CD14-positive monocyte (primary cell): ENCODE results near the gene CLSTN3. TPM values are rescaled to one million over a fixed set of nuclear protein-coding genes. Genes with fewer than 3 reads are reported as not detected.

Source experiments
- DNase-seq, 3 donors: peaks; one replicate each; pipeline ENCODE4 v3.0.0-alpha.2; 2011 to 2022
- H2AFZ ChIP-seq: 2 replicates; pipeline ENCODE4 v1.6.0; 2012; ENCODE audit warnings: mild to moderate bottlenecking, low read depth, low read length, inconsistent platforms; ENCODE audit not compliant: insufficient read depth, poor library complexity, severe bottlenecking
- H3K27ac ChIP-seq, 2 donors: 1 replicate in 1 of 2; 2 replicates in 1 of 2; pipeline ENCODE4 v1.5.1; 2012 to 2013; ENCODE audit warnings: low read length in 2 of 2, control low read depth in 1 of 2, inconsistent platforms in 1 of 2, low read depth in 1 of 2, mild to moderate bottlenecking in 1 of 2
- H3K27me3 ChIP-seq, 2 donors: one replicate each; pipeline versions ENCODE4 v1.6.0 to v1.6.1; 2011 to 2013; ENCODE audit warnings: low read length in 2 of 2; ENCODE audit not compliant: control insufficient read depth in 2 of 2, insufficient read depth in 2 of 2
- H3K36me3 ChIP-seq, 2 donors: replicated peaks in 1 of 2; 1 replicate in 1 of 2; 2 replicates in 1 of 2; pipeline versions ENCODE4 v1.5.1 to v1.6.1; 2012 to 2013; ENCODE audit warnings: low read length in 2 of 2, control low read depth in 1 of 2, inconsistent platforms in 1 of 2, mild to moderate bottlenecking in 1 of 2; ENCODE audit not compliant: insufficient read depth in 2 of 2, control insufficient read depth in 1 of 2
- H3K4me1 ChIP-seq, 2 donors: 1 replicate in 1 of 2; 2 replicates in 1 of 2; pipeline versions ENCODE4 v1.5.1 to v1.6.1; 2012 to 2013; ENCODE audit warnings: low read length in 2 of 2, control low read depth in 1 of 2, inconsistent platforms in 1 of 2, mild to moderate bottlenecking in 1 of 2, moderate library complexity in 1 of 2; ENCODE audit not compliant: insufficient read depth in 2 of 2, control insufficient read depth in 1 of 2
- H3K4me2 ChIP-seq: replicated peaks from 2 replicates; pipeline ENCODE3; 2012; ENCODE audit warnings: low read length, moderate library complexity, mild to moderate bottlenecking; ENCODE audit not compliant: poor library complexity, severe bottlenecking; ENCODE audit errors: extremely low read depth
- H3K4me3 ChIP-seq, 3 experiments: fragments of 200-600 bp in 1 of 3; sonication (generic) in 1 of 3; replicated peaks in 1 of 3; 1 replicate in 2 of 3; 2 replicates in 1 of 3; pipeline ENCODE4 v1.5.1; 2011 to 2013; ENCODE audit warnings: low read length in 3 of 3, mild to moderate bottlenecking in 3 of 3, control low read depth in 2 of 3, low read depth in 2 of 3, inconsistent platforms in 1 of 3, moderate library complexity in 1 of 3
- H3K79me2 ChIP-seq: 2 replicates; pipeline ENCODE4 v1.6.0; 2012; ENCODE audit warnings: mild to moderate bottlenecking, control low read depth, inconsistent platforms, low read length, moderate library complexity; ENCODE audit not compliant: insufficient read depth
- H3K9ac ChIP-seq: 2 replicates; pipeline ENCODE4 v1.6.0; 2017; ENCODE audit warnings: low read length, mild to moderate bottlenecking; ENCODE audit not compliant: insufficient read depth, poor library complexity, severe bottlenecking
- H3K9me3 ChIP-seq, 2 donors: replicated peaks in 1 of 2; 1 replicate in 1 of 2; 2 replicates in 1 of 2; pipeline versions ENCODE4 v1.5.1 to v1.6.1; 2012 to 2013; ENCODE audit warnings: low read length in 2 of 2, control low read depth in 1 of 2; ENCODE audit not compliant: control insufficient read depth in 1 of 2, insufficient read depth in 1 of 2
- H4K20me1 ChIP-seq: 2 replicates; pipeline ENCODE4 v1.6.0; 2012; ENCODE audit warnings: mild to moderate bottlenecking, low read length, control low read depth, moderate library complexity; ENCODE audit not compliant: insufficient read depth
- H3K27ac Mint-ChIP-seq, 7 donors: one replicate each; pipeline ENCODE4 v1.8.0; 2020; ENCODE audit warnings: mild to moderate bottlenecking in 7 of 7, mixed read lengths in 7 of 7, moderate library complexity in 6 of 7, inconsistent platforms in 2 of 7
- H3K27me3 Mint-ChIP-seq, 3 donors: one replicate each; pipeline ENCODE4 v1.8.0; 2021 to 2022; ENCODE audit warnings: low read depth in 3 of 3, mild to moderate bottlenecking in 3 of 3, mixed read lengths in 3 of 3, moderate library complexity in 3 of 3, inconsistent platforms in 1 of 3
- H3K36me3 Mint-ChIP-seq, 2 donors: one replicate each; pipeline ENCODE4 v1.8.0; 2020; ENCODE audit warnings: mixed read lengths in 2 of 2, inconsistent platforms in 1 of 2, mild to moderate bottlenecking in 1 of 2
- H3K4me1 Mint-ChIP-seq: one replicate; pipeline ENCODE4 v1.8.0; 2020; ENCODE audit warnings: mild to moderate bottlenecking, mixed read lengths
- H3K4me3 Mint-ChIP-seq, 2 donors: one replicate each; pipeline ENCODE4 v1.8.0; 2020; ENCODE audit warnings: mild to moderate bottlenecking in 2 of 2, mixed read lengths in 2 of 2, moderate library complexity in 1 of 2
- H3K9me3 Mint-ChIP-seq, 7 donors: one replicate each; pipeline ENCODE4 v1.8.0; 2020 to 2022; ENCODE audit warnings: mixed read lengths in 7 of 7, mild to moderate bottlenecking in 6 of 7, moderate library complexity in 6 of 7, inconsistent platforms in 2 of 7
- CTCF ChIP-seq: fragments of 200-600 bp; IDR thresholded peaks from one replicate; pipeline ENCODE4 v1.8.0; 2022; ENCODE audit warnings: antibody characterized with exemption, mild to moderate bottlenecking
- WGBS: methylation state at CpG from one replicate; pipeline ENCODE4 v1.1.5; 2013; ENCODE audit warnings: missing lambda C conversion rate; ENCODE audit not compliant: insufficient coverage; 5-methylcytosine and 5-hydroxymethylcytosine counted together
- intact Hi-C, 2 donors: fragments of 100-400 bp; cut with micrococcal nuclease; formaldehyde crosslinking; loops; one replicate each; pipeline versions ENCODE4 v1.15.0 to v1.15.1; 2023
- polyA plus RNA-seq, 3 donors: library from polyadenylated mRNA; depleted of rRNA in 1 of 3; unstranded in 2 of 3; stranded (reverse) in 1 of 3; fragments of 300-500 nt in 2 of 3; fragments of >200 nt in 1 of 3; fragmentation: Illumina TruSeq in 2 of 3; gene quantifications; 1 replicate in 2 of 3; 2 replicates in 1 of 3; pipeline ENCODE4 v1.2.3, GENCODE V29; 2012 to 2021

CLSTN3 gene
- polyA plus RNA-seq, 3 donors: 13.7 TPM; not detected in 2

GRCh38 chr12:7129287-7129871, 792 bp upstream of the CLSTN3 start:
- Histone ChIP-seq H3K4me2 (peak overlapping the region; percentile 81), H3K36me3 (no peaks in the 10 kb centered on the region), H3K4me3 (peak overlapping the region; percentile 12 to 70 (median 18)), H4K20me1 (no peaks in the 10 kb centered on the region), H3K9me3 (no peaks in the 10 kb centered on the region), H3K27ac (no peak overlapping the region), H3K27me3 (peaks cover 19 to 43% of the 10 kb centered on the region in 2 donors), H2AFZ (peak overlapping the region; percentile 72), H3K9ac (peak overlapping the region; percentile 38), H3K4me1 (peaks cover 26 to 27% of the 10 kb centered on the region in 2 donors), H3K79me2 (no peaks in the 10 kb centered on the region)
- peak overlapping the region; percentile 73 to 91 for H3K4me3 Mint-ChIP-seq
- intact Hi-C loops: no loop called here
- DNase-seq: peak in 1 of 3 donors; percentile 26
- peaks cover 0 to 20% (median 6%) of the 10 kb centered on the region in 7 donors for H3K9me3 Mint-ChIP-seq
- peaks cover 42 to 49% (median 49%) of the 10 kb centered on the region in 3 donors for H3K27me3 Mint-ChIP-seq
- 13% methylated on average over 14 of the region's 19 CpGs for WGBS
- H3K36me3 Mint-ChIP-seq: peaks cover 17 to 26% of the 10 kb centered on the region in 2 donors
- peaks cover 31% of the 10 kb centered on the region for H3K4me1 Mint-ChIP-seq
- peak overlapping the region in 1 of 7 donors; percentile 66 for H3K27ac Mint-ChIP-seq
- TF ChIP-seq CTCF: no peak

- Mint-ChIP-seq H3K4me3 (peak overlapping the region; percentile 73 to 91), H3K4me1 (peaks cover 31% of the 10 kb centered on the region), H3K27ac (peak overlapping the region in 3 of 7 donors; percentile 36 to 82 (median 50)), H3K27me3 (peaks cover 44 to 51% (median 45%) of the 10 kb centered on the region in 3 donors), H3K36me3 (peaks cover 24 to 34% of the 10 kb centered on the region in 2 donors), H3K9me3 (peaks cover 0 to 17% (median 6%) of the 10 kb centered on the region in 7 donors)
- intact Hi-C loops: no loop called here
- no peak for DNase-seq
- Histone ChIP-seq H3K4me3 (peak overlapping the region in 2 of 3 experiments; percentile 18 to 70), H3K9ac (peak overlapping the region; percentile 7), H3K9me3 (no peaks in the 10 kb centered on the region), H3K27me3 (peaks cover 19 to 43% of the 10 kb centered on the region in 2 donors), H3K79me2 (no peaks in the 10 kb centered on the region), H2AFZ (peak overlapping the region; percentile 72), H3K27ac (no peak overlapping the region), H3K36me3 (peaks cover under 1 to 1% of the 10 kb centered on the region in 2 donors), H3K4me2 (peak overlapping the region; percentile 81), H4K20me1 (no peaks in the 10 kb centered on the region), H3K4me1 (peaks cover 26 to 27% of the 10 kb centered on the region in 2 donors)
- TF ChIP-seq CTCF: no peak
- WGBS: under 1% methylated on average over 19 of the region's 32 CpGs
Measured at GRCh38 chr12:7130701-7131501, 730 bp downstream of the CLSTN3 start.
